ENCODE results near the gene ZBTB17.

ZBTB17 gene

GRCh38 chr1:15959827-15960446 lies 16.0 kb downstream of the ZBTB17 start:
- DNase-seq = no peak

- no peak for DNase-seq
Measured at GRCh38 chr1:15959424-15959823, 16.5 kb downstream of the ZBTB17 start.

GRCh38 chr1:15958793-15959192 lies 17.1 kb downstream of the ZBTB17 start:
- DNase-seq = no peak

- DNase-seq = no peak
Measured at GRCh38 chr1:15958111-15958510, 17.8 kb downstream of the ZBTB17 start.

- no peak for DNase-seq
Measured at GRCh38 chr1:15957221-15958095, 18.4 kb downstream of the ZBTB17 start.

- DNase-seq = no peak
Measured at GRCh38 chr1:15956150-15956549, 19.8 kb downstream of the ZBTB17 start.

GRCh38 chr1:15955552-15955951 lies 20.3 kb downstream of the ZBTB17 start:
- no peak for DNase-seq

GRCh38 chr1:15954316-15954715 lies 21.6 kb downstream of the ZBTB17 start:
- no peak for DNase-seq

GRCh38 chr1:15953791-15954241 lies 22.1 kb downstream of the ZBTB17 start:
- DNase-seq = peak in 1 of 2 experiments; percentile 26

GRCh38 chr1:15953294-15953771 lies 22.6 kb downstream of the ZBTB17 start:
- DNase-seq = peak; percentile 44 to 72

GRCh38 chr1:15952317-15953258 lies 23.3 kb downstream of the ZBTB17 start:
- DNase-seq = no peak

- no peak for DNase-seq
Measured at GRCh38 chr1:15951341-15952153, 24.4 kb downstream of the ZBTB17 start.

GRCh38 chr1:15950763-15951295 lies 25.1 kb downstream of the ZBTB17 start:
- no peak for DNase-seq

- DNase-seq = no peak
Measured at GRCh38 chr1:15950302-15950701, 25.6 kb downstream of the ZBTB17 start.

GRCh38 chr1:15949453-15950245 lies 26.3 kb downstream of the ZBTB17 start:
- DNase-seq = no peak

- DNase-seq = no peak
Measured at GRCh38 chr1:15948595-15949452, 27.1 kb downstream of the ZBTB17 start.

GRCh38 chr1:15948091-15948591 lies 27.8 kb downstream of the ZBTB17 start:
- DNase-seq = no peak

GRCh38 chr1:15947382-15948090 lies 28.4 kb downstream of the ZBTB17 start:
- no peak for DNase-seq
